PC-9 (cell line): Measurements from ENCODE around the gene TRIM40.
"Not testable (repeated sequence)": the region's sequence is repeated elsewhere in the genome, so short reads cannot be mapped to it uniquely, and the experiment has no call there.

Experiments used
- EZH2 ChIP-seq: fragments of 200-600 bp; sonication (generic); IDR thresholded peaks from 2 replicates; pipeline ENCODE4 v1.8.0; 2017; ENCODE audit warnings: antibody characterized with exemption, low read depth
- TF ChIP-seq, protein P1 (sequence below): fragments of 200-600 bp; sonication (generic); conservative IDR thresholded peaks from 2 replicates; pipeline ENCODE4 v1.6.1; 2017; ENCODE audit warnings: mixed run types, antibody characterized with exemption, mild to moderate bottlenecking, moderate library complexity

DNA sequence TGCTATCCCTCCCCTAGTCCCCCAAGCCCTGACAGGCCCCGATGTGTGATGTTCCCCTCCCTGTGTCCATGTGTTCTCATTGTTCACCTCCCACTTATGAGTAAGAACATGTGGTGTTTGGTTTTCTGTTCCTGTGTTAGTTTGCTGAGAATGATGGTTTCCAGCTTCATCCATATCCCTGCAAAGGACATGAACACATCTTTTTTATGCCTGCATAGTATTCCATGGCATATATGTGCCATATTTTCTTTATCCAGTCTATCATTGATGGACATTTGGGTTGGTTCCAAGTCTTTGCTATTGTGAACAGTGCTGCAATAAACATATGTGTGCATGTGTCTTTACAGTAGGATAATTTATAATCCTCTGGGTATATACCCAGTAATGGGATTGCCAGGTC lies 29.3 kb downstream of the TRIM40 start:
- TF ChIP-seq, protein P1, sequence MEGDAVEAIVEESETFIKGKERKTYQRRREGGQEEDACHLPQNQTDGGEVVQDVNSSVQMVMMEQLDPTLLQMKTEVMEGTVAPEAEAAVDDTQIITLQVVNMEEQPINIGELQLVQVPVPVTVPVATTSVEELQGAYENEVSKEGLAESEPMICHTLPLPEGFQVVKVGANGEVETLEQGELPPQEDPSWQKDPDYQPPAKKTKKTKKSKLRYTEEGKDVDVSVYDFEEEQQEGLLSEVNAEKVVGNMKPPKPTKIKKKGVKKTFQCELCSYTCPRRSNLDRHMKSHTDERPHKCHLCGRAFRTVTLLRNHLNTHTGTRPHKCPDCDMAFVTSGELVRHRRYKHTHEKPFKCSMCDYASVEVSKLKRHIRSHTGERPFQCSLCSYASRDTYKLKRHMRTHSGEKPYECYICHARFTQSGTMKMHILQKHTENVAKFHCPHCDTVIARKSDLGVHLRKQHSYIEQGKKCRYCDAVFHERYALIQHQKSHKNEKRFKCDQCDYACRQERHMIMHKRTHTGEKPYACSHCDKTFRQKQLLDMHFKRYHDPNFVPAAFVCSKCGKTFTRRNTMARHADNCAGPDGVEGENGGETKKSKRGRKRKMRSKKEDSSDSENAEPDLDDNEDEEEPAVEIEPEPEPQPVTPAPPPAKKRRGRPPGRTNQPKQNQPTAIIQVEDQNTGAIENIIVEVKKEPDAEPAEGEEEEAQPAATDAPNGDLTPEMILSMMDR: not testable (repeated sequence)
- not testable (repeated sequence) for TF ChIP-seq EZH2
